HG03280 (cell line): Measurements from ENCODE around the gene POLR3K.
A peak's percentile ranks its signal among the peaks of the same experiment; 100 is the strongest.

Experiments used
- ATAC-seq: cut with Tn5 transposase; IDR thresholded peaks from one replicate; pipeline ENCODE4 v1.9.1; 2021; ENCODE audit warnings: mild to moderate bottlenecking, moderate library complexity; ENCODE audit not compliant: unreplicated experiment

The POLR3K gene

DNA sequence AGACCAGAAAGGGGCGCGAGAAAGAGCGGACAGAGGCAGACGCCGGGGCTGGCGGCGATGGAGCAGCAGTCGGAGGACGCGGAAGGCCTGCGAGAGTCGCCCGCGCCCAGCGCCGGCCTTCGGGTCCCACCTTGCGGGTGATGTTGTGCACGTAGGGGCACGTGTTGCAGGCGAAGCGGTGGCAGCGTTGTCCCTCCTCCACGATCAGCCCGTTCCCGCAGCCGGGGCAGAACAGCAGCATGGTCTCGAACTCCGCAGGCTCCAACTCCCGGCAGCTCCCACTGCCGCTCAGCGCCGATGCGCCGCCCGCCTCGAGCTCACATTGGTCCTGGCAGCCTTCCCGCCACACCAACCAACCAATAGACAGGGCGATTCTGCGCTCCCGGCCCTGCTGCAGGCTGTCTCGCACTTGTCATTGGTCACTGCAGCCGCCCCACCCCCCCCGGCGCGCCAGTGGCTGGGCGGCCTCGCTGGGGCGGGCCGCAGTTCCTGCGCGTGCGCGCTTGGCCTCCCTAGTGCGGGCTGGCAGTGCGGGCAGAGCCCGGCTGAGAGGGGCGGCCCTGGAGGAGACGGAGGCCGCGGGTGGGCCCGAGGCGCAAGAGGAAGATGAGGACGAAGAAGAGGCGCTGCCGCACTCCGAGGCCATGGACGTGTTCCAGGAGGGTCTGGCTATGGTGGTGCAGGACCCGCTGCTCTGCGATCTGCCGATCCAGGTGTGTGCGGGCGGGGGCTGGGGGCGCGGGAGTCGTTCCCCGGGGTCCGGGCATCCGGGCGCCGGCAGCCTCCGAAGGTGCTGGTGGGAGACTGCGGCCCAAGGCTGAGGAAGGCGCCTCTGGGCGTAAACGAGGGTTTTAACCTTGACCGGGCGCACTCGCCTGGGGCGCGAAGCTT, at the start of gene POLR3K, which contains the start of gene SNRNP25:
TSS of gene POLR3K (minus strand) at position 263 of the 891 bp plus-strand sequence. CDS start at position 241, 22 bp downstream.
TSS of gene SNRNP25 (plus strand) at position 483 of the 891 bp plus-strand sequence. CDS start at position 672, 189 bp downstream.
- peak; percentile 96 for ATAC-seq

DNA sequence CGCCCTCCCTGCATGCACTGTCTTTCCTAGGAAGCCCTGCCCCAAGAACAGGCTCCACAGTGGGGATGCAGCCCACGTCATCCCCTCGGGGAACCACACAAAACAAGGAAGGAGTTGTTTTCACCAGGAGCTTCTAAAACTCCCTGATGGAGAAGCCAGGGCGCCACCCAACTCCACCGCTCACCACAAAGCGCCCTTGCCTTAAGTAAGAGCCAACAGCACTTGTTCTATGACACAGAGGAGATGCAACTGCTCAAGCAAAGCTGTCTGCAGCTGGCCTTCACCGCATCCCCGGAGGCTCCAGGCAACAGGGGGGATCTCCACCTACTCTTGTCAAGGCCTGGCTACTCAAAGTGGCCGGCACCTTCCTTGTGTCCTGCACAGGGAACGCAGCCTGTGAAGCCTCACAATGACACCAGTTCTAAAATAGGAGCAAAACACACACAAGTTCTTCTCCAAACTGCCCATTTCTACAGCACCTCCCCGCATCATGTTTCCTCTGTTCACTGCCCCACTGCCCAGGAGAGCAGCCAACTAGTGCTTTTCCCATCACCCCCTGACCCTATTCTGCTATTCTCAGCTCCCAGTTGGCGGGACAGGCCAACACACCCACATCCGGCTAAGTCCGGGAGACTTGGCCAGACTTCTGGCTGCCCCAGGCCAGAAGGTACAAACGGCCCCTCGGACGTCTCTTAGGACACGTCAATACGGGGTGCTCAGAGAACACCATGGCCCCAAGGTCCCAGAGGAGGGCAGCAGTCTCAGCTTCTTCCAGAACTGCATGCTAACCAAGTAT, 48.9 kb upstream of the POLR3K start:
- no peak for ATAC-seq

DNA sequence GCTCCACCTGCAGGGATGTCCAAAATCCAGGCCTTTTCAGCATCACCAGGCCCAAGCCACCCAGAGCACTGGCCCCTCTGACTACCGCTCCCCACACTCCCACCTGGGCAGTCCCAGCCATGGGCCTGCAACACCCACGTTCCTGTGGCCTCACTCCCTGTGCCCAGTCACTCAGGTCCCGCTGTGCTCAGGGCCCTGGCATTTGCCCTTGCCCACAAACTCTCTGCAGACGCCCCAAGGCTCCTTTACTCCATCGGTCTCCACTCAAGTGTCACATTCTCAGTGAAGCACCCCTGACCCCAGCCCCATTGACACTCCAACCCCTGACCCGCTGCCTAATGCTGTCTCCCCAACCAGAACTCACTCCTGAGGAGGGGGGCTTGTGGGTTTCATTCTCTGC, 48.2 kb upstream of the POLR3K start:
- ATAC-seq, result no peak

DNA sequence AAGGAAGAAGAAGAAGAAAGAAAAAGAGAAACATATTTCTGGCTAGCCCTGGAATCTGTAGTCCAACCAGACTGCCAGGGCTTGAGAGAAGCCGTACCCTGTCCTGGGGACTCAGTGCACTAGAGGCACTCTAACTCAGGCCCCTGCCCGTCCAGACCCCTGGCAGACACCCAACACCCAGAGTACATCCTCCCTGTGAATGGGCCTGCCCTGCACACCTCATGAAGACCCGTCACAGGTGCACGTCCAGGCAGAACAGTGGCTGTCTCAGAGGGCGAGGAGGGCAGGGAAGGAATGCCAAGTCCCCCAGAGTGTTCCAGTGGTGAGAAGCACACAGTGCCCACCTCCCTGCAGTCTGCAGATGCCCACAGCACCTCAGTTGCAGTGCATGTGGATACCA, 47.6 kb upstream of the POLR3K start:
- no peak for ATAC-seq

DNA sequence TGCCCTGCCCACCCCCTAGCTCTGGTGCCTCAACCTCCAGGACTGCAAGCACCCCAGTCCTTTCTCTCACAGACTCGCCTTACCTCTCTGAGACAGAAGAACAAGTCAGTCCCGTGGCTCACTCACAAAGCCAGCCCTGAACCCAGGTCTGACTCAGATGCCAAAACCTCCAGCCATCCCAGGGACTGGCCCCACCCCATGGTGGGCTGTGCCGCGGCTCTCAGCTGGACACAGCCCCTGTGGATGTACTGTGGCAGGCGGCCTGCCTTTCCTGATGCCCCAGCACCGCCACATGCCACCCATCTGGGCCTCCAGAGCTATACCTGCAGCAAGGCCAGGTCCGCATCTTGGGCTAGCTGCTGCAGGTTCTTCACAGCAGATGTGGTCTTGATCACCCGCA, 44.4 kb upstream of the POLR3K start:
- no peak for ATAC-seq

DNA sequence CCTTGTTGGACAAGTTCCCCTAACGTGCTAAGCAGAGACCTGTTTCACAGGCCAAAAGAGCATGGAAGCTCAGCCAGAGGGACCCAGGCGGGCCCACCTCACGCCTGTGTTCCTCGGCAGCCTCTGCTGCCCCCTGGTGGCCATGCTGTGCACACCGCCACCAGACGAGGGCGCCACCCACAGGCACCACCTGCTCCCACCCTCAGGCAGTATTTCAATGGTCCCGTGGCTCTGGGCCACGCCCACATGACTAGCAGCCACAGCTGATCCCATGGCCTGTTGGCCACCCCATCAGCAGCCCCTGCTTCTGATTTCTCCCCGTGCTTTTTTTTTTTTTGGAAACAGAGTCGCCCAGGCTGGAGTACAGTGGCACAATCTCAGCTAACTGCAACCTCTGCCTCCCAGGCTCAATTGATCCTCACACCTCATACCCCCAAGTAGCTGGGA, 43.5 kb upstream of the POLR3K start:
- ATAC-seq, result peak; percentile 84

DNA sequence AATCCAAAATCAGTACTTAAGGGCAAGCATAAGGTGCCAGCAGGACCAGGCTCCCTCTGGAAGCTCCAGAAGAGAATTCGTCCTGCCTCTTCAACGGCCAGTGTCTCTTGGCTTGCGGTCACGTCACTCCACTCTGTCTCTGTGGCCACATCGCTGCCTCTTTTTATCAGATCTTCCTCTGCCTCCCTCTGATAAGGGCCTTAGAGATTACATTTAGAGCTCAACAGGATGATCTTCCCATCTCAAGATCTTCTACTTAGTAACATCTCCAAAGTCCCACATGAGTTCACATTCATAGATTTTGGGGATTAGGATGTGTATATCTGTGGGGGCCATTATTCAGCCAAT, 41.5 kb upstream of the POLR3K start:
- no peak for ATAC-seq

DNA sequence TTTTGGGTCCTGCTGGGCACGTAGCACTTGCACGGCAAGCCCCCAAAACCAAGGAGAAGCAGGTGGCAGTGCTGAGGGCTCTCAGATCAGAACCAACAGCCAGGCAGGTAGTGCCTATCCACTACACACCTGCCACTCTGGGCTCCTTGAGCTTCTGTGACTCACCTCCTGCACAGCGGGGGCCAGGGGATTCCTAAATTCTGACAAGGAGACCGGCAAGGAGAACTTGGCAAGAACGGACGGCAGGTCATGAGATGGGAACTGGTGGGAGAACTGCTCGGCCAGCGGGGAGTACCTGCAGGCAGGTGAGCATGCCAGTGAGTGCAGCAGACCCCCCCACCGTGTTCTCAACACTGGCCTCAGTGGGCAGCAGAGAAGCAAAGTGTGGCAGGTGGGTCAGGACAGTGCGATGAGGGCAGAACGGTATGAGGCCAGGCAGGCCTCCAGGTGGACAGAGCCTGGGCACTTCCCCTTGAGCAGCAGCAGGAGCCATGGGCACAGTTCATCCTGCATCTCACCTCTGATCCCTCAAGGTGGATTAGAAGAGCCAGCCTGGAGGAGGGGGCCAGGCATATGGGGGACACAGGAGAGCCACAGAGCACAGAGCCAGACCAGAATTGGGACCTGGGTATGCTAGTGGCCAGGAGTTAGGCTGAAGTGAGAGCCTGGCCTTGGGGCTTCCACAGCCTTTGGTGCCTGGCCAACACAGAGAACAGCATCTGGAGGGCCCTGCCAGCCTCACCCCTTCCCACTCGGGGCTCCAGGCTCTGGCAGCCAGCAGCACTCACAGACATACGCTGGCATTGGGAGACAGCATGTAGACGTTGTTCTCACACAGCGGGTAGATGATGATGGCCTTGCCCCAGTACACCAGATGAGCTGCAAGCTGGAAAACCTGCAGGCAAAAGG, 39.3 kb upstream of the POLR3K start:
- no peak for ATAC-seq

DNA sequence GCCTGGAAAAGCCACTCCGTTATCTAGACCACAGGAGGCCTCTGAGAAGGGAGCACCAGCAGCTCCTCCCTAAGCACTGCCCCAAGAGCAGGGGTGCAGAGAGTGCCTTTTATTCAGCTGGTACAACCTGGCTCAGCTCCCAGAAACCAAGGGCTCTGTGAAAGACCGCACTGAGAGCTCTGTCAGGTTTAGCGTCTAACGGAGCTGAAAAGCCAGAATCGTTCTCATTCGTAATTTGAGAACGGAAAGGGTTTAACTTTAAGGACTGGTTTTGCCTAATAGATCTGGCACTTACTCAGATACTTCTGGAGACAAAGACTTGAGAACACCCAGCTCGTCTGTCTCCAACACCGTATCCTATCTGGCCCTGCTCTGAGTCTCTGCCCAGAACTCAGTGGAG, 38.1 kb upstream of the POLR3K start:
- no peak for ATAC-seq

DNA sequence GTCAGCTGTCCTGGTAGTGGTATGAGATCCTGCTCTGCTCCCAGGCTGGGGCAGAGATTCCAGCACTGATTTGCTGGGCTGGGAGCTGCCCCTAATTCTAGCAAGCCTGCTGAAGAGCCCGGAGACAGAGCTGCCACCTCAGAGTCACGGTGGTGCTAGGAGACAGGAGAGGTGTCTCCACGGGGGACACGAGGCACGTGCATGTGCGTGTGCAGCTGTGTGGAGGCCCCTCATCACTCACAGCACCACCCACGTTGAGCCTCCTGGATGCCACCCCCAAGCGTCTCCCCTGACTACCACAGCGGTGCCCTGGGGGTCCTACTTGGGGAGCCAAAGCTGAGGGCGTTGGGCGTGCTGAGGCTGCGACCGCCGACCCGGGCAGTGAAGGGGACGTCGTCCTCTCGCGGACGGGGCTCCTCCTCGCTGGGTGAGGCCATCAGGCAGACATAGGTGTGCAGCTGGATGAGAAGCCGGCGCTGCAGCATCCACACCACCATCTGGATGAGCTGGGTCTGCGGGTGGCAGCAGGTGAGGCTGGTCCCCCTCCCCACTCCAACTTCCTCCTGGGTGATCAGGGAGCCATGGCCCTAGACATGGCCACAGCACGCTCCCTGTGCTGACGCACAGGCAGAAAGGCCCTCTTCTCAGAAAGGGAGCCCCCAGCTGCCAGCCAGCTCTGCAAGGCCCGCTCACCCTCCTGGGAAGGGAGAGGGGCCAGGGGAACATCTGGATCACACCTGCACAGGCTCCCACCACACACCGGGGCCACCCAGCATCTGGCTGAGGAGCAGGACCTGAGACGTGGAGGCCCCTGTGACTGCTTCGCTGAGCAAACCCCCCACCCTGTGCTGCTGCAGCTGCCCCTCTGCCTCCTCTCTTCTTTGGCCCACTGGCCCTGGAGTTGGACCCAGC, 36.2 kb upstream of the POLR3K start:
- no peak for ATAC-seq

DNA sequence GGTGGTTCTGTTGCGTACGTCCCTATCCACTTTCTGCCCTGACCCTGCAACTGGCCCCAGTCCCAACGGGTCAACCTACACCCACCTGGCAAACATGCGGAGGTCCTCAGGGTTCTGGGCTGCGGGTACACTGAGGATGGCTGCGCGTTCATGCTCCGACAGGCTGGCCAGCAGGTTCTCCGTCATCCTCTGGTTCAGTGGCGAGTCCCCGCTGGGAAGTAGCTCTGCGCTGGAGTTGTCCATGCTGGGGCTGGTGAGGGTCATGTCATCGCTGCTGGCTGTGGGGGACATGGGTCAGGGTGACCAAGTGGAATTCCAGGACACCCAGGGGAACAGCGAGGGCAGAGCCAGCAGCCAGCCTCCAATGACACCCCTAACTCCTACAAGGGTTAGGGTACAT, 35.2 kb upstream of the POLR3K start:
- ATAC-seq, result no peak

DNA sequence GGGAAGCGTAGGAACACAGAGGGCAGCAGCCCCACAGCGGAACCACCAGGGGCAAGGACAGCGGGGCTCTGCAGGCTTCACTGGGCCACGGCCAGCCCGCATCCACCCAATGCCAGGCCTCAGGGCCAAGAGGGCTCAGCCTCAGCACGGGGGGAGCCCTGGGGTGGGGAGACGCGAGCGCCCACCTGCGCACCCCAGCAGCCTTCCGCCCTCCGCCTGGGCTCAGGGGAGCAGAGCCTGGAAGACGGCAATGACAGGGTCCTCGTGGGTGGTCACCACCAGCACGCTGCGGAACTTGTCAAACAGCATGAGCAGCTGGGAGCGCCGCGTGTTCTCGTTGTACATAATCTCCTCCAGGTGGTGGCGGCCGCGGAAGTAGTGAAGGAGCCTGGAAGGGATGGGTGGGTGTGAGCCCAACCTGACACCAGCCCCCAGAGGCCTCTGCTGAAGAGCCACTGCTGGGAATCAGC, 33.1 kb upstream of the POLR3K start:
- ATAC-seq, result no peak

DNA sequence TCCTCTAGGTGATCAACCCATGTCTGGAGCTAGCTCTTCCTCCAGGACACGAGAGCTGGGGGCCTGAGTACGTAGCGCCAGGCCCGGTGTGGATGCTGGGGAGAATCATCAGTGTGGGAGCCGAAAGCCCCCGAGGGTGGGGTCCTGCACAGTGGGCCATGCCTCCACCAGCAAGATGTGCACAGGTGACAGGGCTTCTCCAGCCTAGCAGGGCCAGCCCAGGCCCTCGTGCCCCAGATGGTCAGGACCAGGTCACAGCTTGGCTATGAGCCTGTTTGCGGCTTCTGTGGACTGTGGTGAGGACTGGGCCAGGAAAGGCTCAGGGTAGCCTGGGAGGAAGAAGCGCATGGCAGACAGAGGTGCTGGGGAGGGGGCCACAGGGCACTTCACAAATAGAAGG, 32.5 kb upstream of the POLR3K start:
- ATAC-seq, result no peak

DNA sequence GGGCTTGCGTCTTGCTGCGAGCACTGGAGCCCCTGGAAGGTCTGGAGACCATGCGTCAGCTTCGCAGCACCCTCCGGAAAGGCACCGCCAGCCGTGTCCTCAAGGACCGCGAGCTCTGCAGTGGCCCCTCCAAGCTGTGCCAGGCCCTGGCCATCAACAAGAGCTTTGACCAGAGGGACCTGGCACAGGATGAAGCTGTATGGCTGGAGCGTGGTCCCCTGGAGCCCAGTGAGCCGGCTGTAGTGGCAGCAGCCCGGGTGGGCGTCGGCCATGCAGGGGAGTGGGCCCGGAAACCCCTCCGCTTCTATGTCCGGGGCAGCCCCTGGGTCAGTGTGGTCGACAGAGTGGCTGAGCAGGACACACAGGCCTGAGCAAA, 32.0 kb upstream of the POLR3K start:
- ATAC-seq, result no peak

DNA sequence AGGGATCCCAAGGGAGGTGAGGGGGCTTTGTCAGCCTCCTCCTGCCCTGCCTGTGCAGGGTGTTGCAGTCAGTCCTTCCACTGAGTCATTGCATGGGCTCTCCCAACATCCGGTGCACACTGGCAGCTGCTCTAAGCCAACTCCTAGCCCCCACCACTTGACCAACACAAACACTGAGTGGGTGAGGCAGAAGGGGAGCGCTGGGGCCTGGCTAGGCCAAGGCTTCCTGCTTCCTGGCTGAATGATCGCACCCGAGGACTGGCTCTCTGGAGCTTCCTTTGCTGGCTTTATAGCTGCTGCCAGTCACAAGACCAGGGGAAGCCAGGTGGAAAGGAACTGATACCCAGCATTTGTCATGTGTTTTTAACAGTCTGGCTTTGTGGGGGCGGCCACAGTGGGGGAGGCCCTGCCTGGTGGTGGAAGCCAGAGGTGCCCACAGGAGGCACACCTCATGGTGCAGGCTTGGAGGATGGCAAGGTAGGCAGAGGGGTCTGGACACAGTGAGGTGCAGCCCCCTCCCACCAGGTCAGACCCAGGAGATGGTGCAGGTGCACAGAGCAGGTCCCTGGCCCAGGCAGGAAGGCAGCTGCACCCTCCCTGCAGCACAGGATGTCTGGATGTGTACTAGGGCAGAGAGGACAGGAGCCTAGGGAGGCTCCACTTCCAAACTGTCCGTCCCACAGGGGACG, 31.5 kb upstream of the POLR3K start:
- ATAC-seq, result no peak

DNA sequence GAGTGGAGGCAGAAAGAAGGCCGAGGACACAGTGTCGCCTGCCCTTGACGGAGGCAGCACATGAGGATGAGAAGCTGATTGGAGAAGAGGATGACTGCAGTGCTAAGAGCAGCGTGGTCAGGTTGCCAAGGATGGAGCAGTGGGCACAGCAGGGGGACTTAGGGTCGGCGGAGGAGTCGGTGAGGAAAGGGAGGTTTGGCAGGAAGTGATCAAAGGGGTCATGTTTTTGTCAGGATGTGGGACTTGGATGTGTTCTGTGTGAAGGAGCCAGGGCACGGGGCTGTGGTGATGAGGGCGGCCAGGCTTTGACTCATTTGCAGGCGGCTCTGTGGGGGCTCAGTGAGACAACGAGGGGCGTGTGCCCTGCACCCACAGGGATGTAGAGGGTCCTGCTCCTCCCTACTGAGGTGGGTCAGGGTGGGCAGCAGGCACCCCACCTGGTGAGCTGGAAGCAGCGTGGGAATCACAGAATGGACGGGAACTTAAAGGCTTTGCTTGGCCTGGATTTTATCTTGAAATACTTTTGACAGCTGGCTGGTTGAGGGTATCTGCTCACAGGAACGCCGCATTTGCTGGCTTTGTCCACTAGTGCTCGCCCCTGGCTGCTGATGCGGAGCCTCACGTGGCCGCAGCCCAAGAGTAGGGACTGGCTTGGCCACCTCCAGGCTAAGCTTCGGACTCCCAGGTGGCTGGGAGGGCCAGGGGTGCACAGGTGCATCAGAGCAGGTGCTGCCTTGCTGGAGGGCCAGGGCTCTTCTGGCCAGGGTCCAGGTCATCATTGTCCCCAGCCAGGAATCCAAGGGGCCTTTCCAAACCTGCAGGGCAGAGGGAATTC, 30.6 kb upstream of the POLR3K start:
- ATAC-seq, result no peak

DNA sequence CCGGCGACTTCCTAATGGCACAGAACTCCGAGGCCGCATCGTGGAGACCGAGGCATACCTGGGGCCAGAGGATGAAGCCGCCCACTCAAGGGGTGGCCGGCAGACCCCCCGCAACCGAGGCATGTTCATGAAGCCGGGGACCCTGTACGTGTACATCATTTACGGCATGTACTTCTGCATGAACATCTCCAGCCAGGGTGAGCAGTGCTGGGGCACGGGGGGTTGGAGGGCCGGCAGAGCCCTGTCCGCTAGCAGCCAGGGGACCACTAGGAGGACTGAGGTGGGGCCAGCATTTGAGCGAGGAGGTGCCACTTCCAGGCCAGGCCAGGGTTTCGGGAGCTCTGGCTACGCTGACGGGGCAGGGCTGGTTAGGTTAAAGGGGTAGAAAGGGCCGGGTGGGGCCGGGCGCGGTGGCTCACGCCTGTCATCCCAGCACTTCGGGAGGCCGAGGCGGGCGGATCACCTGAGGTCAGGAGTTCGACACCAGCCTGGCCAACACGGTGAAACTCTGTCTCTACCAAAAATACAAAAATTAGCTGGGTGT, 29.7 kb upstream of the POLR3K start:
- ATAC-seq, result no peak
